Panc1 (cell line): ENCODE data around the gene GPR26.

Experiments
- POLR2AphosphoS5 ChIP-seq: IDR thresholded peaks from 2 replicates; pipeline ENCODE4 v1.6.1; 2012; ENCODE audit warnings: mild to moderate bottlenecking, low read depth, low read length, moderate library complexity
- SIN3A ChIP-seq: IDR thresholded peaks from 2 replicates; pipeline ENCODE4 v1.6.1; 2012; ENCODE audit warnings: low read depth, mild to moderate bottlenecking, low read length, moderate library complexity, borderline replicate concordance; ENCODE audit not compliant: insufficient read depth
- TCF7L2 ChIP-seq: IDR thresholded peaks from 2 replicates; pipeline ENCODE4 v1.6.1; 2011; ENCODE audit warnings: mild to moderate bottlenecking, low read depth, low read length, inconsistent platforms
- TF ChIP-seq, protein P1 (sequence below): fragments of 450-650 bp; IDR thresholded peaks from 2 replicates; pipeline ENCODE4 v1.5.1; 2017; ENCODE audit warnings: mild to moderate bottlenecking
- TF ChIP-seq, protein P2 (sequence below), 2 experiments: IDR thresholded peaks; 2 replicates each; pipeline ENCODE4 v1.6.1; 2011 to 2012; ENCODE audit warnings: low read depth in 2 of 2, control low read depth in 1 of 2, low read length in 1 of 2, mild to moderate bottlenecking in 1 of 2, moderate library complexity in 1 of 2; ENCODE audit not compliant: insufficient read depth in 1 of 2

DNA sequence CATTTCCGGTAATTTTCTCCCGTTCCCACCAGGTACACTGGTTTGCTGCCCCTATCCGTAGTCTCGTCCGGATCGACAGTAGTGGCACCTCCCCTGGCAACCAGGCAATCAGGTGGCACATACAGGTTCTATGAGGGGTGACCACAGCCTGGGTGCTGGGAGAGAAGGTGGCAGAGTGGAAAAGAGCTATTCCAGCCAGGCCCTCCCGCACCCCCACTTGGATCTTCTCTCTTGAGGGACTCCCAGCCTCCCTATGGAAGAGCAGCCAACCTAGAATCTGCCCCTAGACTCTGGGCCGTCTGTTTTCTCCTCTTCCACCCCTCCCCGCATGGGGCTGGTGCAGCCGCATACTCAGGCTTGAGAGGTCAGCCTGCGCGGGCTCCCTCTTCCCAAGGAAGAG is 58.6 kb downstream of the GPR26 start:
- TF ChIP-seq TCF7L2 (no peak), SIN3A (no peak), POLR2AphosphoS5 (no peak)
- TF ChIP-seq, protein P1, sequence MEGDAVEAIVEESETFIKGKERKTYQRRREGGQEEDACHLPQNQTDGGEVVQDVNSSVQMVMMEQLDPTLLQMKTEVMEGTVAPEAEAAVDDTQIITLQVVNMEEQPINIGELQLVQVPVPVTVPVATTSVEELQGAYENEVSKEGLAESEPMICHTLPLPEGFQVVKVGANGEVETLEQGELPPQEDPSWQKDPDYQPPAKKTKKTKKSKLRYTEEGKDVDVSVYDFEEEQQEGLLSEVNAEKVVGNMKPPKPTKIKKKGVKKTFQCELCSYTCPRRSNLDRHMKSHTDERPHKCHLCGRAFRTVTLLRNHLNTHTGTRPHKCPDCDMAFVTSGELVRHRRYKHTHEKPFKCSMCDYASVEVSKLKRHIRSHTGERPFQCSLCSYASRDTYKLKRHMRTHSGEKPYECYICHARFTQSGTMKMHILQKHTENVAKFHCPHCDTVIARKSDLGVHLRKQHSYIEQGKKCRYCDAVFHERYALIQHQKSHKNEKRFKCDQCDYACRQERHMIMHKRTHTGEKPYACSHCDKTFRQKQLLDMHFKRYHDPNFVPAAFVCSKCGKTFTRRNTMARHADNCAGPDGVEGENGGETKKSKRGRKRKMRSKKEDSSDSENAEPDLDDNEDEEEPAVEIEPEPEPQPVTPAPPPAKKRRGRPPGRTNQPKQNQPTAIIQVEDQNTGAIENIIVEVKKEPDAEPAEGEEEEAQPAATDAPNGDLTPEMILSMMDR, result no peak
- TF ChIP-seq, protein P2, sequence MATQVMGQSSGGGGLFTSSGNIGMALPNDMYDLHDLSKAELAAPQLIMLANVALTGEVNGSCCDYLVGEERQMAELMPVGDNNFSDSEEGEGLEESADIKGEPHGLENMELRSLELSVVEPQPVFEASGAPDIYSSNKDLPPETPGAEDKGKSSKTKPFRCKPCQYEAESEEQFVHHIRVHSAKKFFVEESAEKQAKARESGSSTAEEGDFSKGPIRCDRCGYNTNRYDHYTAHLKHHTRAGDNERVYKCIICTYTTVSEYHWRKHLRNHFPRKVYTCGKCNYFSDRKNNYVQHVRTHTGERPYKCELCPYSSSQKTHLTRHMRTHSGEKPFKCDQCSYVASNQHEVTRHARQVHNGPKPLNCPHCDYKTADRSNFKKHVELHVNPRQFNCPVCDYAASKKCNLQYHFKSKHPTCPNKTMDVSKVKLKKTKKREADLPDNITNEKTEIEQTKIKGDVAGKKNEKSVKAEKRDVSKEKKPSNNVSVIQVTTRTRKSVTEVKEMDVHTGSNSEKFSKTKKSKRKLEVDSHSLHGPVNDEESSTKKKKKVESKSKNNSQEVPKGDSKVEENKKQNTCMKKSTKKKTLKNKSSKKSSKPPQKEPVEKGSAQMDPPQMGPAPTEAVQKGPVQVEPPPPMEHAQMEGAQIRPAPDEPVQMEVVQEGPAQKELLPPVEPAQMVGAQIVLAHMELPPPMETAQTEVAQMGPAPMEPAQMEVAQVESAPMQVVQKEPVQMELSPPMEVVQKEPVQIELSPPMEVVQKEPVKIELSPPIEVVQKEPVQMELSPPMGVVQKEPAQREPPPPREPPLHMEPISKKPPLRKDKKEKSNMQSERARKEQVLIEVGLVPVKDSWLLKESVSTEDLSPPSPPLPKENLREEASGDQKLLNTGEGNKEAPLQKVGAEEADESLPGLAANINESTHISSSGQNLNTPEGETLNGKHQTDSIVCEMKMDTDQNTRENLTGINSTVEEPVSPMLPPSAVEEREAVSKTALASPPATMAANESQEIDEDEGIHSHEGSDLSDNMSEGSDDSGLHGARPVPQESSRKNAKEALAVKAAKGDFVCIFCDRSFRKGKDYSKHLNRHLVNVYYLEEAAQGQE (IDR thresholded peaks at IDR 0.05; ENCODE audit: insufficient read depth in 1 of 2, low read depth in 2 of 2, low read length in 1 of 2), result no peak
